Measurements from ENCODE around the gene NT5DC4.

GRCh38 chr2:112686348-112687217 is 34.2 kb upstream of the NT5DC4 start:
- TF ChIP-seq, protein P1, sequence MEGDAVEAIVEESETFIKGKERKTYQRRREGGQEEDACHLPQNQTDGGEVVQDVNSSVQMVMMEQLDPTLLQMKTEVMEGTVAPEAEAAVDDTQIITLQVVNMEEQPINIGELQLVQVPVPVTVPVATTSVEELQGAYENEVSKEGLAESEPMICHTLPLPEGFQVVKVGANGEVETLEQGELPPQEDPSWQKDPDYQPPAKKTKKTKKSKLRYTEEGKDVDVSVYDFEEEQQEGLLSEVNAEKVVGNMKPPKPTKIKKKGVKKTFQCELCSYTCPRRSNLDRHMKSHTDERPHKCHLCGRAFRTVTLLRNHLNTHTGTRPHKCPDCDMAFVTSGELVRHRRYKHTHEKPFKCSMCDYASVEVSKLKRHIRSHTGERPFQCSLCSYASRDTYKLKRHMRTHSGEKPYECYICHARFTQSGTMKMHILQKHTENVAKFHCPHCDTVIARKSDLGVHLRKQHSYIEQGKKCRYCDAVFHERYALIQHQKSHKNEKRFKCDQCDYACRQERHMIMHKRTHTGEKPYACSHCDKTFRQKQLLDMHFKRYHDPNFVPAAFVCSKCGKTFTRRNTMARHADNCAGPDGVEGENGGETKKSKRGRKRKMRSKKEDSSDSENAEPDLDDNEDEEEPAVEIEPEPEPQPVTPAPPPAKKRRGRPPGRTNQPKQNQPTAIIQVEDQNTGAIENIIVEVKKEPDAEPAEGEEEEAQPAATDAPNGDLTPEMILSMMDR (IDR thresholded peaks at IDR 0.05; ENCODE audit: borderline replicate concordance, extremely low read depth, low read length, poor library complexity, severe bottlenecking), result no peak
- no peak for TF ChIP-seq EZH2 (IDR thresholded peaks at IDR 0.05; ENCODE audit: borderline replicate concordance, low read depth, low read length, severe bottlenecking)
